K562 (cell line): ENCODE results near the gene SERBP1.

ENCODE experiments used
- HCFC1 ChIP-seq: IDR thresholded peaks from 2 replicates; pipeline ENCODE4 v1.6.1; 2012; ENCODE audit warnings: low read depth, low read length, improper control_type of control experiment
- NBN ChIP-seq: fragments of 450-650 bp; IDR thresholded peaks from 2 replicates; pipeline ENCODE4 v1.6.1; 2016; ENCODE audit warnings: low read depth, mild to moderate bottlenecking
- NFXL1 ChIP-seq: fragments of 450-650 bp; formaldehyde crosslinking; IDR thresholded peaks from 2 replicates; pipeline ENCODE4 v1.4.0; 2021; ENCODE audit warnings: mild to moderate bottlenecking
- NR2C2 ChIP-seq, 2 experiments: fragments of 200-800 bp in 1 of 2; sonication (Bioruptor generic) in 1 of 2; sonication (generic) in 1 of 2; formaldehyde crosslinking in 1 of 2; IDR thresholded peaks; 2 replicates each; pipeline versions ENCODE4 v1.6.1 to v1.8.0; 2016 to 2022; ENCODE audit warnings: mild to moderate bottlenecking in 1 of 2, missing compliant biosample characterization in 1 of 2, missing genetic modification characterization in 1 of 2, missing genetic modification reagents in 1 of 2
- RBM39 ChIP-seq: fragments of 200-400 bp; formaldehyde crosslinking; optimal IDR thresholded peaks from 2 replicates; pipeline ENCODE3; 2018; ENCODE audit warnings: low read depth, low read length
- TCFL5 ChIP-seq: fragments of 250-450 bp; sonication (Bioruptor Pico); conservative IDR thresholded peaks from 2 replicates; pipeline ENCODE4 v1.6.1; 2021; ENCODE audit warnings: mild to moderate bottlenecking, moderate library complexity, matching md5 sums
- ZFX ChIP-seq: sonication (generic); formaldehyde crosslinking; IDR thresholded peaks from 2 replicates; pipeline ENCODE4 v1.8.0; 2022; ENCODE audit warnings: mild to moderate bottlenecking, missing genetic modification reagents, moderate library complexity
- ZNF121 ChIP-seq: sonication (generic); formaldehyde crosslinking; conservative IDR thresholded peaks from 2 replicates; pipeline ENCODE4 v1.8.0; 2022; ENCODE audit warnings: missing genetic modification reagents
- ZNF695 ChIP-seq: fragments of 450-650 bp; formaldehyde crosslinking; IDR thresholded peaks from 2 replicates; pipeline ENCODE4 v1.4.0; 2020; ENCODE audit warnings: mild to moderate bottlenecking, moderate library complexity
- TF ChIP-seq, protein P1 (sequence below), 3 experiments: IDR thresholded peaks in 2 of 3; conservative IDR thresholded peaks in 1 of 3; 2 replicates each; pipeline ENCODE4 v1.5.1; 2011 to 2012; ENCODE audit warnings: low read length in 3 of 3, mild to moderate bottlenecking in 3 of 3, control low read depth in 2 of 3, improper control_type of control experiment in 1 of 3, inconsistent platforms in 1 of 3, low read depth in 1 of 3, mixed read lengths in 1 of 3, moderate library complexity in 1 of 3; ENCODE audit not compliant: insufficient read depth in 2 of 3
- TF ChIP-seq, protein P2 (sequence below): sonication (generic); formaldehyde crosslinking; IDR thresholded peaks from 2 replicates; pipeline ENCODE4 v1.8.0; 2023; ENCODE audit warnings: mild to moderate bottlenecking, missing genetic modification reagents

DNA sequence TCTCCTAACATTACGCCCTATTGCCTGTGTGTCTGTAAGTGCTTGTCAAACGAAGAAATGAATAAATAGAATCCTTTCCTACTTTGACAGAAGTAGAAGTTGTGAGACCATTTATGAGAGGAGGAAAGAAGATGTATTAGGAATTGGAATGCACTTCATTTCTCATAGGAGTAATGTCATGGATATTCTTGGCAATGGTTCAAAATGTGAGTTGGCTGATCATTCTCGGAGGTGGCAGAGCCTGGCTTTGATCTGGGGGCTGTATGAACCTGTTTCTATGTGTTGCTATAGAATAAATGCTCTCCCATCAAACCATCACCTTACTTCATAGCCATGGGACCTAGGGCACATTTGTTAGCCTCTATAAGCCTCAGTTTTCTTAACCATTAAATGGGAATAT lies 10.1 kb upstream of the SERBP1 start:
- TF ChIP-seq, protein P1, sequence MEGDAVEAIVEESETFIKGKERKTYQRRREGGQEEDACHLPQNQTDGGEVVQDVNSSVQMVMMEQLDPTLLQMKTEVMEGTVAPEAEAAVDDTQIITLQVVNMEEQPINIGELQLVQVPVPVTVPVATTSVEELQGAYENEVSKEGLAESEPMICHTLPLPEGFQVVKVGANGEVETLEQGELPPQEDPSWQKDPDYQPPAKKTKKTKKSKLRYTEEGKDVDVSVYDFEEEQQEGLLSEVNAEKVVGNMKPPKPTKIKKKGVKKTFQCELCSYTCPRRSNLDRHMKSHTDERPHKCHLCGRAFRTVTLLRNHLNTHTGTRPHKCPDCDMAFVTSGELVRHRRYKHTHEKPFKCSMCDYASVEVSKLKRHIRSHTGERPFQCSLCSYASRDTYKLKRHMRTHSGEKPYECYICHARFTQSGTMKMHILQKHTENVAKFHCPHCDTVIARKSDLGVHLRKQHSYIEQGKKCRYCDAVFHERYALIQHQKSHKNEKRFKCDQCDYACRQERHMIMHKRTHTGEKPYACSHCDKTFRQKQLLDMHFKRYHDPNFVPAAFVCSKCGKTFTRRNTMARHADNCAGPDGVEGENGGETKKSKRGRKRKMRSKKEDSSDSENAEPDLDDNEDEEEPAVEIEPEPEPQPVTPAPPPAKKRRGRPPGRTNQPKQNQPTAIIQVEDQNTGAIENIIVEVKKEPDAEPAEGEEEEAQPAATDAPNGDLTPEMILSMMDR (IDR thresholded peaks at IDR 0.05 in 2 of 3, conservative IDR thresholded peaks at IDR 0.05 in 1 of 3; ENCODE audit: insufficient read depth in 2 of 3, low read depth in 1 of 3, low read length in 3 of 3) = no peak
- TF ChIP-seq ZNF121 (CRISPR knock-in tag) (no peak), RBM39 (no peak), TCFL5 (no peak), NR2C2 (CRISPR knock-in tag; IDR thresholded peaks at IDR 0.05) (no peak), NR2C2 (tag; IDR thresholded peaks at IDR 0.05) (no peak), ZFX (CRISPR knock-in tag) (no peak), ZNF695 (CRISPR knock-in tag) (no peak), HCFC1 (no peak), NFXL1 (no peak), NBN (no peak)
- TF ChIP-seq, protein P2, sequence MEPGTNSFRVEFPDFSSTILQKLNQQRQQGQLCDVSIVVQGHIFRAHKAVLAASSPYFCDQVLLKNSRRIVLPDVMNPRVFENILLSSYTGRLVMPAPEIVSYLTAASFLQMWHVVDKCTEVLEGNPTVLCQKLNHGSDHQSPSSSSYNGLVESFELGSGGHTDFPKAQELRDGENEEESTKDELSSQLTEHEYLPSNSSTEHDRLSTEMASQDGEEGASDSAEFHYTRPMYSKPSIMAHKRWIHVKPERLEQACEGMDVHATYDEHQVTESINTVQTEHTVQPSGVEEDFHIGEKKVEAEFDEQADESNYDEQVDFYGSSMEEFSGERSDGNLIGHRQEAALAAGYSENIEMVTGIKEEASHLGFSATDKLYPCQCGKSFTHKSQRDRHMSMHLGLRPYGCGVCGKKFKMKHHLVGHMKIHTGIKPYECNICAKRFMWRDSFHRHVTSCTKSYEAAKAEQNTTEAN (CRISPR knock-in tag) = no peak
